Spleen (tissue), 7 donors: ENCODE data around the gene TMEM181.

Source experiments
- POLR2A ChIP-seq, 3 donors: fragments of 450-650 bp; IDR thresholded peaks; one replicate each; pipeline ENCODE4 v1.5.1; 2017; ENCODE audit warnings: antibody characterized with exemption in 3 of 3, mild to moderate bottlenecking in 1 of 3
- TF ChIP-seq, protein P1 (sequence below), 11 experiments: fragments of 200-600 bp in 7 of 11; fragments of 450-650 bp in 4 of 11; sonication (generic) in 4 of 11; IDR thresholded peaks in 8 of 11; conservative IDR thresholded peaks in 3 of 11; 1 replicate in 7 of 11; 2 replicates in 4 of 11; pipeline versions ENCODE4 v1.4.0 to v1.8.0; 2016 to 2021; ENCODE audit warnings: antibody characterized with exemption in 11 of 11, inconsistent platforms in 4 of 11, mild to moderate bottlenecking in 1 of 11
- donor health status: DM: no; HTN: no; CAD: no; lungs with moderate emphysema.
- donor health status: DM: no; HTN: no; CAD: no.
- donor health status: DM: no; HTN: no; CAD: no.

DNA sequence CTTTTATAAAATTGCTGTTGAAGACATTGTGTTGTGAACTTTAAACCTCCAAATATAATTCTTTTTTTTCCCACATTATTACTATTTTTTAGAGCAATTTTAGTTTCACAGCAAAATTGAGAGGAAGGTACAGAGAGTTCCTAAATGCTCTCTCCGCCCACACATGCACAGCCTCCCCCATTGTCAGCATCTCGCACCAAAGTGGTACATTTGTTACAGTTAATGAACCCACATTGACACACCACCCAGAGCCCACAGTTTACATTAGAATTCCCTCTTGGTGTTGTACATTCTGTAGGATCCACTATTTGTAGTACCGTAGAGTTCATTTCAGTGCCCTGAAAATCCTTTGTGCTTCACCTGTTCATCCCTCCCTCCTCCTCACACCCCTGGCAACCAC, 33.8 kb downstream of the TMEM181 start:
- TF ChIP-seq, protein P1, sequence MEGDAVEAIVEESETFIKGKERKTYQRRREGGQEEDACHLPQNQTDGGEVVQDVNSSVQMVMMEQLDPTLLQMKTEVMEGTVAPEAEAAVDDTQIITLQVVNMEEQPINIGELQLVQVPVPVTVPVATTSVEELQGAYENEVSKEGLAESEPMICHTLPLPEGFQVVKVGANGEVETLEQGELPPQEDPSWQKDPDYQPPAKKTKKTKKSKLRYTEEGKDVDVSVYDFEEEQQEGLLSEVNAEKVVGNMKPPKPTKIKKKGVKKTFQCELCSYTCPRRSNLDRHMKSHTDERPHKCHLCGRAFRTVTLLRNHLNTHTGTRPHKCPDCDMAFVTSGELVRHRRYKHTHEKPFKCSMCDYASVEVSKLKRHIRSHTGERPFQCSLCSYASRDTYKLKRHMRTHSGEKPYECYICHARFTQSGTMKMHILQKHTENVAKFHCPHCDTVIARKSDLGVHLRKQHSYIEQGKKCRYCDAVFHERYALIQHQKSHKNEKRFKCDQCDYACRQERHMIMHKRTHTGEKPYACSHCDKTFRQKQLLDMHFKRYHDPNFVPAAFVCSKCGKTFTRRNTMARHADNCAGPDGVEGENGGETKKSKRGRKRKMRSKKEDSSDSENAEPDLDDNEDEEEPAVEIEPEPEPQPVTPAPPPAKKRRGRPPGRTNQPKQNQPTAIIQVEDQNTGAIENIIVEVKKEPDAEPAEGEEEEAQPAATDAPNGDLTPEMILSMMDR (IDR thresholded peaks at IDR 0.05 in 8 of 11, conservative IDR thresholded peaks at IDR 0.05 in 3 of 11) = no peak
- no peak for TF ChIP-seq POLR2A (IDR thresholded peaks at IDR 0.05)
